Gastroesophageal sphincter (tissue), 4 donors: ENCODE measurements around the gene NOTCH2. TPM values are rescaled to one million over a fixed set of nuclear protein-coding genes. Genes with fewer than 3 reads are reported as not detected.

ENCODE experiments used
- ATAC-seq: fragments of 150-250 bp; one replicate; pipeline ENCODE4 v1.9.1; 2016; ENCODE audit warnings: mild to moderate bottlenecking, moderate library complexity
- H3K27ac ChIP-seq, 4 donors: fragments of 200-600 bp; sonication (generic) in 3 of 4; 1 replicate in 3 of 4; 2 replicates in 1 of 4; pipeline ENCODE4 v1.5.1; 2016 to 2019
- H3K27me3 ChIP-seq: fragments of 200-600 bp; sonication (generic); one replicate; pipeline ENCODE4 v1.5.1; 2019
- H3K36me3 ChIP-seq, 2 donors: fragments of 200-600 bp; sonication (generic); one replicate each; pipeline ENCODE4 v1.5.1; 2019; ENCODE audit warnings: control low read depth in 1 of 2
- H3K4me1 ChIP-seq, 3 donors: fragments of 200-600 bp; sonication (generic); 1 replicate in 2 of 3; 2 replicates in 1 of 3; pipeline ENCODE4 v1.5.1; 2016 to 2019; ENCODE audit warnings: control low read depth in 2 of 3
- H3K4me3 ChIP-seq, 2 donors: fragments of 200-600 bp; sonication (generic); one replicate each; pipeline ENCODE4 v1.5.1; 2019; ENCODE audit warnings: mild to moderate bottlenecking in 1 of 2, moderate library complexity in 1 of 2
- H3K9me3 ChIP-seq, 3 donors: fragments of 200-600 bp; sonication (generic); one replicate each; pipeline ENCODE4 v1.5.1; 2017 to 2019; ENCODE audit warnings: control low read depth in 2 of 3
- CTCF ChIP-seq, 4 experiments: fragments of 200-600 bp in 2 of 4; fragments of 450-650 bp in 2 of 4; sonication (generic) in 1 of 4; IDR thresholded peaks; one replicate each; pipeline ENCODE4 v1.5.1; 2017 to 2019; ENCODE audit warnings: antibody characterized with exemption in 4 of 4, mild to moderate bottlenecking in 2 of 4, moderate library complexity in 2 of 4
- EP300 ChIP-seq: sonication (generic); formaldehyde crosslinking; IDR thresholded peaks from one replicate; pipeline ENCODE4 v1.6.1; 2017; ENCODE audit warnings: antibody characterized with exemption, mild to moderate bottlenecking
- POLR2A ChIP-seq, 2 donors: fragments of 450-650 bp; IDR thresholded peaks; one replicate each; pipeline ENCODE4 v1.6.1; 2017; ENCODE audit warnings: antibody characterized with exemption in 2 of 2, mild to moderate bottlenecking in 2 of 2, moderate library complexity in 1 of 2
- POLR2AphosphoS5 ChIP-seq: sonication (generic); formaldehyde crosslinking; IDR thresholded peaks from one replicate; pipeline ENCODE4 v1.6.1; 2017; ENCODE audit warnings: antibody characterized with exemption
- whole genome bisulfite sequencing, 2 donors: methylation state at CpG; one replicate each; pipeline ENCODE4 v1.1.5; 2018; ENCODE audit warnings: low coverage in 1 of 2; 5-methylcytosine and 5-hydroxymethylcytosine counted together
- total RNA-seq, 4 donors: library from RNA; depleted of rRNA; stranded (reverse); fragments of >200 nt; gene quantifications; one replicate each; pipeline ENCODE4 v1.1.0, GENCODE V29; 2016

Gene NOTCH2
- total RNA-seq, 4 donors from 2014 or later, result 79.8 to 150 (median 105) TPM

GRCh38 chr1:119987686-119988085 lies 81.8 kb downstream of the NOTCH2 start:
- no peak for ATAC-seq
- H3K4me3 ChIP-seq, result no peak overlapping the region
- no peaks in the 10 kb centered on the region for H3K27me3 ChIP-seq
- no peaks in the 10 kb centered on the region for H3K9me3 ChIP-seq
- peaks cover 13 to 19% (median 14%) of the 10 kb centered on the region in 3 donors for H3K4me1 ChIP-seq
- H3K27ac ChIP-seq, result peak overlapping the region; percentile 23 to 58 (median 49)
- H3K36me3 ChIP-seq, result peaks cover 0 to 14% of the 10 kb centered on the region in 2 donors
- TF ChIP-seq POLR2A (IDR thresholded peaks at IDR 0.05) (no peak), POLR2AphosphoS5 (no peak), EP300 (no peak)
- WGBS, 2 donors, result 75% methylated on average over 1 of the region's 1 CpG; no CpG with 5 or more reads in 1 of the 2 donors

- Histone ChIP-seq H3K4me3 (no peak overlapping the region), H3K4me1 (peaks cover 16 to 25% (median 17%) of the 10 kb centered on the region in 3 donors), H3K36me3 (peaks cover 0 to 14% of the 10 kb centered on the region in 2 donors), H3K27me3 (no peaks in the 10 kb centered on the region), H3K9me3 (no peaks in the 10 kb centered on the region), H3K27ac (peak overlapping the region; percentile 23 to 58 (median 52))
- peak; percentile 95 for ATAC-seq
- TF ChIP-seq CTCF (IDR thresholded peaks at IDR 0.05) (no peak), POLR2AphosphoS5 (peak; percentile 55), EP300 (no peak), POLR2A (IDR thresholded peaks at IDR 0.05) (no peak)
- WGBS, 2 donors, result 29 to 50% methylated on average over 2 of the region's 2 CpGs
Observed at GRCh38 chr1:119987112-119987511, 82.3 kb downstream of the NOTCH2 start.

GRCh38 chr1:119986007-119986497 lies 83.4 kb downstream of the NOTCH2 start:
- Histone ChIP-seq H3K27ac (peak overlapping the region in 1 of 4 donors; percentile 58), H3K9me3 (no peaks in the 10 kb centered on the region), H3K27me3 (no peaks in the 10 kb centered on the region), H3K36me3 (peaks cover 0 to 14% of the 10 kb centered on the region in 2 donors), H3K4me3 (no peak overlapping the region), H3K4me1 (peaks cover 20 to 33% (median 22%) of the 10 kb centered on the region in 3 donors)
- ATAC-seq, result no peak
- TF ChIP-seq POLR2A (IDR thresholded peaks at IDR 0.05), result no peak
- TF ChIP-seq POLR2AphosphoS5, result no peak
- 93% methylated on average over 3 of the region's 3 CpGs for WGBS, 2 donors

GRCh38 chr1:119984771-119985170 lies 84.7 kb downstream of the NOTCH2 start:
- H3K4me1 ChIP-seq, result peaks cover 20 to 33% (median 22%) of the 10 kb centered on the region in 3 donors

GRCh38 chr1:119981986-119982815 lies 87.3 kb downstream of the NOTCH2 start:
- H3K27me3 ChIP-seq, result no peaks in the 10 kb centered on the region
- H3K4me3 ChIP-seq, result no peak overlapping the region
- H3K27ac ChIP-seq, result no peak overlapping the region
- no peak for ATAC-seq
- H3K9me3 ChIP-seq, result no peaks in the 10 kb centered on the region
- 8 to 11% methylated on average over 1 of the region's 1 CpG for WGBS, 2 donors
- H3K36me3 ChIP-seq, result peaks cover 0 to 14% of the 10 kb centered on the region in 2 donors
- TF ChIP-seq CTCF (IDR thresholded peaks at IDR 0.05) (no peak), POLR2A (IDR thresholded peaks at IDR 0.05) (no peak), POLR2AphosphoS5 (no peak), EP300 (no peak)
- H3K4me1 ChIP-seq, result peaks cover 11 to 23% (median 14%) of the 10 kb centered on the region in 3 donors

More at GRCh38 chr1:119984771-119985170, 84.7 kb downstream of the NOTCH2 start:
- 43% methylated on average over 1 of the region's 1 CpG for WGBS, 2 donors
- H3K27ac ChIP-seq, result no peak overlapping the region
- H3K9me3 ChIP-seq, result no peaks in the 10 kb centered on the region
- H3K4me3 ChIP-seq, result no peak overlapping the region
- peaks cover 0 to 14% of the 10 kb centered on the region in 2 donors for H3K36me3 ChIP-seq
- no peaks in the 10 kb centered on the region for H3K27me3 ChIP-seq
- TF ChIP-seq CTCF (IDR thresholded peaks at IDR 0.05) (no peak), EP300 (no peak), POLR2AphosphoS5 (no peak), POLR2A (IDR thresholded peaks at IDR 0.05) (no peak)
- ATAC-seq, result no peak
